Nephron progenitor cell (in vitro differentiated cells): ENCODE data around the gene COL8A1.
"Not testable (repeated sequence)": the region's sequence is repeated elsewhere in the genome, so short reads cannot be mapped to it uniquely, and the experiment has no call there.

Source experiments
- DNase-seq: peaks from one replicate; pipeline ENCODE4 v3.0.0; 2021
- H3K27ac Mint-ChIP-seq: 2 replicates; pipeline ENCODE4 v1.8.0; 2021; ENCODE audit warnings: mild to moderate bottlenecking, moderate library complexity, mixed read lengths
- H3K27me3 Mint-ChIP-seq: 2 replicates; pipeline ENCODE4 v1.8.0; 2021; ENCODE audit warnings: mild to moderate bottlenecking, low read depth, mixed read lengths; ENCODE audit not compliant: poor library complexity
- H3K36me3 Mint-ChIP-seq: 2 replicates; pipeline ENCODE4 v1.8.0; 2021; ENCODE audit warnings: low read depth, mixed read lengths
- H3K4me1 Mint-ChIP-seq: 2 replicates; pipeline ENCODE4 v1.8.0; 2021; ENCODE audit warnings: mixed read lengths
- H3K4me3 Mint-ChIP-seq: 2 replicates; pipeline ENCODE4 v1.8.0; 2021; ENCODE audit warnings: mild to moderate bottlenecking, moderate library complexity, mixed read lengths
- H3K9me3 Mint-ChIP-seq: 2 replicates; pipeline ENCODE4 v1.8.0; 2021; ENCODE audit warnings: mild to moderate bottlenecking, moderate library complexity, mixed read lengths
- TF ChIP-seq, protein P1 (sequence below): fragments of 200-600 bp; sonication (generic); IDR thresholded peaks from 2 replicates; pipeline ENCODE4 v1.5.0; 2021; ENCODE audit warnings: antibody characterized with exemption

Gene COL8A1

DNA sequence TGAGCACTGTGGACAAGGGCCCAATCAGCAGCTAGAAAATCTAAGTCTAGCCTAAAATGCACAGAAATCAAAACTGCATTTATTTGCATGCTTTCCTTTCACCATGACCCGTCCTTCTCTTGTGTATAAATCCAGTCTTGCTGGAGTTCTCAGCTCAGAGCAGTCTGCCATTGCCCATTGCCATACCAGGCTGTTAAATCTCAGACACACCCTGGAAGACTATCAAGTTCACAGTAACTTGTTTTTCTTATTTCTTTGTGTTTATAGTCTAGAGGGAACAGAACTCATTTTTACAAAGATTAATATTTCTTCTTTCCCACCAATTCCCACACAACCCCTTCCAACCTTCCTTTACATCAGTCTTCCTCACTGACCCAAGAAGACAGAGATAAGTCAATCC lies 85.9 kb downstream of the COL8A1 start:
- Mint-ChIP-seq H3K9me3 (no peaks in the 10 kb centered on the region), H3K27me3 (peaks cover 2% of the 10 kb centered on the region), H3K4me1 (peaks cover 13% of the 10 kb centered on the region), H3K27ac (no peak overlapping the region), H3K4me3 (no peak overlapping the region), H3K36me3 (no peaks in the 10 kb centered on the region)
- DNase-seq: no peak
- TF ChIP-seq, protein P1, sequence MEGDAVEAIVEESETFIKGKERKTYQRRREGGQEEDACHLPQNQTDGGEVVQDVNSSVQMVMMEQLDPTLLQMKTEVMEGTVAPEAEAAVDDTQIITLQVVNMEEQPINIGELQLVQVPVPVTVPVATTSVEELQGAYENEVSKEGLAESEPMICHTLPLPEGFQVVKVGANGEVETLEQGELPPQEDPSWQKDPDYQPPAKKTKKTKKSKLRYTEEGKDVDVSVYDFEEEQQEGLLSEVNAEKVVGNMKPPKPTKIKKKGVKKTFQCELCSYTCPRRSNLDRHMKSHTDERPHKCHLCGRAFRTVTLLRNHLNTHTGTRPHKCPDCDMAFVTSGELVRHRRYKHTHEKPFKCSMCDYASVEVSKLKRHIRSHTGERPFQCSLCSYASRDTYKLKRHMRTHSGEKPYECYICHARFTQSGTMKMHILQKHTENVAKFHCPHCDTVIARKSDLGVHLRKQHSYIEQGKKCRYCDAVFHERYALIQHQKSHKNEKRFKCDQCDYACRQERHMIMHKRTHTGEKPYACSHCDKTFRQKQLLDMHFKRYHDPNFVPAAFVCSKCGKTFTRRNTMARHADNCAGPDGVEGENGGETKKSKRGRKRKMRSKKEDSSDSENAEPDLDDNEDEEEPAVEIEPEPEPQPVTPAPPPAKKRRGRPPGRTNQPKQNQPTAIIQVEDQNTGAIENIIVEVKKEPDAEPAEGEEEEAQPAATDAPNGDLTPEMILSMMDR: no peak

DNA sequence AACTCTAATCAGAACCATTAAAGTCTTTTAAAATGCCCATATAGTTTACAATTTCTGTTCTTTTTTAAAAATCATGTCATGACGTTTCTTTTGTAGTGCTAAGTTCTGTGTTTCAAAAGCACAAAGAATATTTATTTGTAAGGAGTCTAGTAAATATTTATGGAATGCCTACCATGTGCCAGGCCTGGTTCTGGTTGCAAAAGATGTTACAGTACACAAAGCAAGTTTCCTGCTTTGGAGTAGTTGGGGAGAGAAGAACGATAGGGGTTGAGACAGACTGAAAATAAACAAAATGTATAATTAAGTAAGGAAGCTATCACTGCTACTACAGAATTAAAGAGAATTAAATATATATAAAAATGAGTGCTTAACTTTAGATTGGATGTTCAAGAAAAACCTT lies 92.5 kb downstream of the COL8A1 start:
- no peak overlapping the region for H3K4me3 Mint-ChIP-seq
- H3K27me3 Mint-ChIP-seq: no peaks in the 10 kb centered on the region
- TF ChIP-seq, protein P1: no peak
- DNase-seq: no peak
- no peaks in the 10 kb centered on the region for H3K4me1 Mint-ChIP-seq
- H3K36me3 Mint-ChIP-seq: no peaks in the 10 kb centered on the region
- peaks cover 4% of the 10 kb centered on the region for H3K9me3 Mint-ChIP-seq
- no peak overlapping the region for H3K27ac Mint-ChIP-seq

DNA sequence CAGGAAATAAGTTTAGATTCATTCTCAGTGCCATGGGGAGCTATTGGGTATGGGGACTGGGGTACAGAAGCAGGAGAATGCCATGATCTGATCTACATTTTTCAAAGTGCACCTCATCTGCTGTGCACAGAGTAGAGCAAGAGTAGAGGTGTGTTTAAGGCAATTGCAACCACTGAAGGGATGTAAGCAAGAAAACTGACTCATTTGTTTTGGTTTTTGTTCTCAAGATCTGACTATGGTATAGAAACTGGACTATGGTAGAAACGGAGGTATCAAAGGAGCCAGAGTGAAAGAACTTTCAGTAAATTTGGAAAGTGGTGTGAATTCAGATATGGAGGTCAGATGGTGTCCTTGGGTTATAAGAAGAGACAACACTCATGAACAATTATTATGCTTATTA lies 93.1 kb downstream of the COL8A1 start:
- Mint-ChIP-seq H3K4me1 (no peaks in the 10 kb centered on the region), H3K9me3 (peaks cover 4% of the 10 kb centered on the region), H3K36me3 (no peaks in the 10 kb centered on the region), H3K27me3 (no peaks in the 10 kb centered on the region), H3K4me3 (no peak overlapping the region), H3K27ac (no peak overlapping the region)
- TF ChIP-seq, protein P1: no peak
- no peak for DNase-seq

DNA sequence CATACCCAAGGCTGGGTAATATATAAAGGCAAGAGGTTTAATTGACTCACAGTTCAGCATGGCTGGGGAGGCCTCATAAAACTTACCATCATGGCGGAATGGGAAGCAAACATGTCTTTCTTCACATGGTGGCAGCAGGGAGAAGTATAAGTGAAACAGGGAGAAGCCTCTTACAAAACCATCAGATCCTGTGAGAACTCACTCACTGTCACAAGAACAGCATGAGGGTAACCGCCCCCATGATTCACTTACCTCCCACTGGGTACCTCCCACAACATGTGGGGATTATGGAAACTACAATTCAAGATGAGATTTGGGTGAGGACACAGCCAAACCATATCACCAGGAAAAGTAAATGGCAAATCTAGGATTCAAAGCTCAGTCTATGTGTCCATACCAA lies 102.0 kb downstream of the COL8A1 start:
- H3K36me3 Mint-ChIP-seq, H3K4me1 Mint-ChIP-seq, DNase-seq, H3K4me3 Mint-ChIP-seq, H3K27ac Mint-ChIP-seq, H3K27me3 Mint-ChIP-seq: not testable (repeated sequence)
- H3K9me3 Mint-ChIP-seq: peaks cover 27% of the 10 kb centered on the region

DNA sequence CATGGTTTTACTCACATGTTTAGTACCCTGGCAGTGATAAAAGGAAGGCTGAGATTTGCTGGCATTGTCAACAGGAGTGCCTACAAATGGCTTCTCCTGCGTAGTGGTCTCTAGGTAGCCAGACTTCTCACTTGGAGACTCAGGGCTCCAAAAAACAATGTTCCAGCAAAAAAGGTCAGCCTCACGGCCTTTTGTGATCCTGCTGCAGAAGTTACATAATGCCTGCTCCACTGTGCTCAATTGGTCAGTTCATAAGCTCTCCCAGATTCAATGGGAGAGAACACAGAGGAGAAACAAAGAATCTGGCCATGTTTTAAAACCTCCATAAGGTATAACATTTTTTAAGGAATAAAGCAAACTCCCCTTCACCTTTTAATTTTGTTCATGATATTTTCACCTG lies 103.2 kb downstream of the COL8A1 start:
- Mint-ChIP-seq H3K9me3 (peaks cover 27% of the 10 kb centered on the region), H3K4me3 (no peak overlapping the region), H3K27me3 (peaks cover 3% of the 10 kb centered on the region), H3K4me1 (no peaks in the 10 kb centered on the region), H3K27ac (no peak overlapping the region), H3K36me3 (peaks cover 7% of the 10 kb centered on the region)
- TF ChIP-seq, protein P1: no peak
- no peak for DNase-seq

DNA sequence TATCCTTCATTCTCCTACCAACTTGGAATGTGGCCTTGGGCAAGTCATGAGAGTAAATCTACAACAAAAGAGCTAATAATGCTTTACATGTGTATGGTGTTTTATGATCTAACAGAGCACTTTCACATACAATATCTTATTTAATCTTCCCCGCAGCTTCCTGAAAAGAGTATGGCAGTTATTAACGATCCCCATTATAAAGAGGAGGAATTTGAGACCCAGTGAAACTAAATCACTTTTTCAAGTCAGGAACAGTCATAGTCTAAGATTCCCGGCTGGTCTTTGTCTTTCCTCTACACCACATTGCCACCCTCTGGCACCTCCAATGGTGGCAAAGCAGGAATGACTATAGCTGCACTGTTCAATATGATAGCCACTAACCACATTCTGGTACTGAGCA lies 109.5 kb downstream of the COL8A1 start:
- H3K4me1 Mint-ChIP-seq: no peaks in the 10 kb centered on the region
- no peaks in the 10 kb centered on the region for H3K27me3 Mint-ChIP-seq
- TF ChIP-seq, protein P1: no peak
- H3K36me3 Mint-ChIP-seq: no peaks in the 10 kb centered on the region
- no peaks in the 10 kb centered on the region for H3K9me3 Mint-ChIP-seq
- no peak overlapping the region for H3K4me3 Mint-ChIP-seq
- no peak for DNase-seq
- no peak overlapping the region for H3K27ac Mint-ChIP-seq
